Measurements from ENCODE around the gene KCNQ5. TPM values are rescaled to one million over a fixed set of nuclear protein-coding genes. Genes with fewer than 3 reads are reported as not detected.

KCNQ5 gene
- total RNA-seq, 1 donor from 2014 or later: 10.1 TPM

GRCh38 chr6:72636215-72636614 is 14.4 kb downstream of the KCNQ5 start:
- H3K27me3 Mint-ChIP-seq: no peaks in the 10 kb centered on the region
- no peaks in the 10 kb centered on the region for H3K9me3 Mint-ChIP-seq
- H3K4me3 Mint-ChIP-seq: no peak overlapping the region
- POLR2A ChIA-PET: interaction anchor here (1.3 to 2.2 kb wide), 2 partner anchors 13 to 14 kb away, joined by 5 to 8 read pairs; partner anchors contain the start of gene KCNQ5
- H3K27ac Mint-ChIP-seq: no peak overlapping the region
- no peak for DNase-seq
- CTCF ChIA-PET: interaction anchor here (1.0 kb wide), 1 partner anchor 56 kb away, joined by 3 read pairs; no protein-coding TSS in a partner anchor
- peaks cover 7% of the 10 kb centered on the region for H3K36me3 Mint-ChIP-seq (ENCODE audit: low read depth)
- peaks cover 19% of the 10 kb centered on the region for H3K4me1 Mint-ChIP-seq
- no peak for ATAC-seq (ENCODE audit: low read depth)
- intact Hi-C loops (cut with micrococcal nuclease): no loop called here
- no peak for TF ChIP-seq CTCF (IDR thresholded peaks at IDR 0.05)

- POLR2A ChIA-PET: interaction anchor here (1.3 to 2.2 kb wide), 2 partner anchors 12 to 15 kb away, joined by 5 to 8 read pairs; partner anchors contain the start of gene KCNQ5
- Mint-ChIP-seq H3K9me3 (no peaks in the 10 kb centered on the region), H3K4me1 (peaks cover 21% of the 10 kb centered on the region), H3K4me3 (no peak overlapping the region), H3K36me3 (ENCODE audit: low read depth) (peaks cover 7% of the 10 kb centered on the region), H3K27ac (no peak overlapping the region), H3K27me3 (no peaks in the 10 kb centered on the region)
- intact Hi-C loops (cut with micrococcal nuclease): no loop called here
- CTCF ChIA-PET: interaction anchor here (1.0 kb wide), 1 partner anchor 56 kb away, joined by 3 read pairs; no protein-coding TSS in a partner anchor
- TF ChIP-seq CTCF (IDR thresholded peaks at IDR 0.05): no peak
- DNase-seq (no peak), ATAC-seq (ENCODE audit: low read depth) (no peak)
These were observed 14.9 kb downstream of the KCNQ5 start for GRCh38 chr6:72636786-72637185.

GRCh38 chr6:72639920-72640614 is 18.2 kb downstream of the KCNQ5 start:
- Mint-ChIP-seq H3K9me3 (no peaks in the 10 kb centered on the region), H3K4me1 (peaks cover 27% of the 10 kb centered on the region), H3K4me3 (no peak overlapping the region), H3K27me3 (no peaks in the 10 kb centered on the region), H3K27ac (no peak overlapping the region), H3K36me3 (ENCODE audit: low read depth) (no peaks in the 10 kb centered on the region)
- no peak for TF ChIP-seq CTCF (IDR thresholded peaks at IDR 0.05)
- CTCF ChIA-PET: interaction anchor here (0.9 to 3.4 kb wide), 4 partner anchors 17 to 490 kb away, joined by 3 to 13 read pairs (median 3); no protein-coding TSS in a partner anchor
- intact Hi-C loops (cut with micrococcal nuclease): no loop called here
- no peak for ATAC-seq (ENCODE audit: low read depth)
- no peak for DNase-seq
- POLR2A ChIA-PET: interaction anchor here (1.6 kb wide), 1 partner anchor 8 kb away, joined by 6 read pairs; no protein-coding TSS in a partner anchor

- Mint-ChIP-seq H3K4me1 (peaks cover 27% of the 10 kb centered on the region), H3K4me3 (no peak overlapping the region), H3K36me3 (ENCODE audit: low read depth) (no peaks in the 10 kb centered on the region), H3K9me3 (no peaks in the 10 kb centered on the region), H3K27ac (no peak overlapping the region), H3K27me3 (no peaks in the 10 kb centered on the region)
- POLR2A ChIA-PET: interaction anchor here (1.6 kb wide), 1 partner anchor 8 kb away, joined by 6 read pairs; no protein-coding TSS in a partner anchor
- CTCF ChIA-PET: interaction anchor here (1.0 to 3.4 kb wide), 2 partner anchors 25 to 490 kb away, joined by 3 to 13 read pairs; no protein-coding TSS in a partner anchor
- ATAC-seq (ENCODE audit: low read depth) (no peak), DNase-seq (no peak)
- no peak for TF ChIP-seq CTCF (IDR thresholded peaks at IDR 0.05)
- intact Hi-C loops (cut with micrococcal nuclease): no loop called here
These were observed 18.7 kb downstream of the KCNQ5 start for GRCh38 chr6:72640615-72640930.

GRCh38 chr6:72642435-72642834 is 20.6 kb downstream of the KCNQ5 start:
- peaks cover 25% of the 10 kb centered on the region for H3K4me1 Mint-ChIP-seq
- H3K4me3 Mint-ChIP-seq: no peak overlapping the region
- intact Hi-C loops (cut with micrococcal nuclease): no loop called here
- no peak overlapping the region for H3K27ac Mint-ChIP-seq
- ATAC-seq (ENCODE audit: low read depth) (no peak), DNase-seq (no peak)
- H3K36me3 Mint-ChIP-seq (ENCODE audit: low read depth): no peaks in the 10 kb centered on the region
- no peaks in the 10 kb centered on the region for H3K9me3 Mint-ChIP-seq
- no peak for TF ChIP-seq CTCF (IDR thresholded peaks at IDR 0.05)
- ChIA-PET POLR2A (interaction anchor here (1.0 kb wide), 1 partner anchor 20 kb away, joined by 3 read pairs; the partner anchor contains the start of gene KCNQ5), CTCF (interaction anchor here (3.4 kb wide), 1 partner anchor 26 kb away, joined by 13 read pairs; no protein-coding TSS in a partner anchor)
- no peaks in the 10 kb centered on the region for H3K27me3 Mint-ChIP-seq

Data from activated B cell treated with CpG ODN at 0.5 μM for 24 hours (primary cell).